HEK293T (cell line): ENCODE data around the gene CROT.

Experiments used
- ARNT ChIP-seq: fragments of 450-650 bp; IDR thresholded peaks from 2 replicates; pipeline ENCODE4 v1.6.1; 2017; ENCODE audit warnings: mild to moderate bottlenecking
- BHLHE40 ChIP-seq: fragments of 450-650 bp; IDR thresholded peaks from 2 replicates; pipeline ENCODE4 v1.6.1; 2016; ENCODE audit warnings: mild to moderate bottlenecking, moderate library complexity, borderline replicate concordance
- ELF4 ChIP-seq: fragments of 450-650 bp; IDR thresholded peaks from 2 replicates; pipeline ENCODE4 v1.6.1; 2017; ENCODE audit warnings: antibody characterized with exemption
- FOXK2 ChIP-seq: fragments of 450-650 bp; IDR thresholded peaks from 2 replicates; pipeline ENCODE4 v1.6.1; 2016; ENCODE audit warnings: mild to moderate bottlenecking
- FOXM1 ChIP-seq: fragments of 450-650 bp; IDR thresholded peaks from 2 replicates; pipeline ENCODE4 v1.6.1; 2017; ENCODE audit warnings: mild to moderate bottlenecking, borderline replicate concordance
- HDGF ChIP-seq: fragments of 450-650 bp; IDR thresholded peaks from 2 replicates; pipeline ENCODE4 v1.6.1; 2017; ENCODE audit warnings: antibody characterized with exemption, borderline replicate concordance
- LEF1 ChIP-seq: fragments of 450-650 bp; IDR thresholded peaks from 2 replicates; pipeline ENCODE4 v1.6.1; 2017; ENCODE audit warnings: mild to moderate bottlenecking, borderline replicate concordance
- NFRKB ChIP-seq: fragments of 450-650 bp; IDR thresholded peaks from 2 replicates; pipeline ENCODE4 v1.6.1; 2016; ENCODE audit warnings: mild to moderate bottlenecking, moderate library complexity
- PKNOX1 ChIP-seq: fragments of 450-650 bp; IDR thresholded peaks from 2 replicates; pipeline ENCODE4 v1.6.1; 2016
- SP1 ChIP-seq: fragments of 450-650 bp; IDR thresholded peaks from 2 replicates; pipeline ENCODE4 v1.6.1; 2017
- SUZ12 ChIP-seq: fragments of 450-650 bp; IDR thresholded peaks from 2 replicates; pipeline ENCODE4 v1.6.1; 2016; ENCODE audit warnings: mild to moderate bottlenecking
- TARDBP ChIP-seq: fragments of 450-650 bp; IDR thresholded peaks from 2 replicates; pipeline ENCODE4 v1.6.1; 2016
- ZNF384 ChIP-seq: fragments of 450-650 bp; IDR thresholded peaks from 2 replicates; pipeline ENCODE4 v1.6.1; 2016

- TF ChIP-seq NFRKB (no peak), HDGF (no peak), SUZ12 (no peak), LEF1 (no peak), FOXK2 (no peak), ZNF384 (no peak), BHLHE40 (no peak), SP1 (no peak), TARDBP (no peak), FOXM1 (no peak), ELF4 (no peak), PKNOX1 (no peak), ARNT (no peak)
These were observed 78.6 kb downstream of the CROT start for GRCh38 chr7:87424075-87424474.
